ENCODE data around the gene MRPL14. TPM values are rescaled to one million over a fixed set of nuclear protein-coding genes. Genes with fewer than 3 reads are reported as not detected.

MRPL14 gene
- total and polyA plus RNA-seq, 4 donors: 34.6 to 118 (median 40.9) TPM

- H3K4me1 ChIP-seq (ENCODE audit: control insufficient read depth in 4 of 4, insufficient read depth in 4 of 4, low read length in 3 of 4): peaks cover 12 to 48% (median 34%) of the 10 kb centered on the region in 4 donors
- no peaks in the 10 kb centered on the region for H3K9me3 ChIP-seq (ENCODE audit: control insufficient read depth in 4 of 4, low read length in 3 of 4)
- H3K36me3 ChIP-seq (ENCODE audit: control insufficient read depth in 4 of 4, insufficient read depth in 3 of 4, low read depth in 1 of 4, low read length in 3 of 4): no peaks in the 10 kb centered on the region
- TF ChIP-seq CTCF (IDR thresholded peaks at IDR 0.05; ENCODE audit: low read depth, low read length, missing input control) (no peak), ZBTB33 (IDR thresholded peaks at IDR 0.05) (no peak), GABPA (IDR thresholded peaks at IDR 0.05 in 1 of 2, conservative IDR thresholded peaks at IDR 0.05 in 1 of 2) (no peak), RXRA (IDR thresholded peaks at IDR 0.05) (no peak), RAD21 (IDR thresholded peaks at IDR 0.05) (no peak)
- H3K27me3 ChIP-seq (ENCODE audit: control insufficient read depth in 4 of 4, insufficient read depth in 4 of 4, low read length in 3 of 4): no peaks in the 10 kb centered on the region
- WGBS: 7% methylated on average over 49 of the region's 49 CpGs
- peak overlapping the region in 1 of 2 donors; percentile 48 for H3K9ac ChIP-seq (ENCODE audit: low read depth in 1 of 2, low read length in 2 of 2)
- peak overlapping the region; percentile 40 to 59 for H3K27ac ChIP-seq (ENCODE audit: low read depth in 1 of 2, low read length in 2 of 2)
- peak overlapping the region; percentile 63 to 95 (median 72) for H3K4me3 ChIP-seq (ENCODE audit: low read depth in 1 of 3, low read length in 3 of 3)
- DNase-seq (ENCODE audit: low spot score): peak; percentile 68
Observed at GRCh38 chr6:44128020-44128917, 1.0 kb upstream of the MRPL14 start.

- no peak for TF ChIP-seq ZBTB33 (IDR thresholded peaks at IDR 0.05)
- TF ChIP-seq MAX (IDR thresholded peaks at IDR 0.05): no peak
- peak; percentile 52 for TF ChIP-seq SP1 (IDR thresholded peaks at IDR 0.05)
- TF ChIP-seq FOXA1 (IDR thresholded peaks at IDR 0.05): no peak
- peak; percentile 17 to 28 for TF ChIP-seq JUND (IDR thresholded peaks at IDR 0.05)
- peak; percentile 77 for TF ChIP-seq TAF1 (conservative IDR thresholded peaks at IDR 0.05)
- TF ChIP-seq REST (IDR thresholded peaks at IDR 0.05): peak; percentile 43
- TF ChIP-seq FOXA2 (IDR thresholded peaks at IDR 0.05): no peak
- TF ChIP-seq RXRA (IDR thresholded peaks at IDR 0.05): peak; percentile 58 to 62
- no peak for TF ChIP-seq RAD21 (IDR thresholded peaks at IDR 0.05)
- TF ChIP-seq NR2F2 (IDR thresholded peaks at IDR 0.05): peak; percentile 51
- peak; percentile 62 to 67 for TF ChIP-seq HNF4A (conservative IDR thresholded peaks at IDR 0.05)
- peak overlapping the region; percentile 78 to 95 (median 83) for H3K4me3 ChIP-seq (ENCODE audit: low read depth in 1 of 3, low read length in 3 of 3)
- peak overlapping the region; percentile 59 to 84 for H3K9ac ChIP-seq (ENCODE audit: low read depth in 1 of 2, low read length in 2 of 2)
- no peaks in the 10 kb centered on the region for H3K36me3 ChIP-seq (ENCODE audit: control insufficient read depth in 4 of 4, insufficient read depth in 3 of 4, low read depth in 1 of 4, low read length in 3 of 4)
- H3K9me3 ChIP-seq (ENCODE audit: control insufficient read depth in 4 of 4, low read length in 3 of 4): no peaks in the 10 kb centered on the region
- H3K27ac ChIP-seq (ENCODE audit: low read depth in 1 of 2, low read length in 2 of 2): peak overlapping the region; percentile 91 to 93
- peak; percentile 56 for DNase-seq (ENCODE audit: low spot score)
- H3K27me3 ChIP-seq (ENCODE audit: control insufficient read depth in 4 of 4, insufficient read depth in 4 of 4, low read length in 3 of 4): no peaks in the 10 kb centered on the region
- peaks cover 14 to 59% (median 45%) of the 10 kb centered on the region in 4 donors for H3K4me1 ChIP-seq (ENCODE audit: control insufficient read depth in 4 of 4, insufficient read depth in 4 of 4, low read length in 3 of 4)
- WGBS: 1% methylated on average over 31 of the region's 31 CpGs
Observed at GRCh38 chr6:44126320-44127149, 717 bp downstream of the MRPL14 start.

Data from liver (tissue), 9 donors.